GM23248 (cell line): ENCODE data around the gene NDUFA5.

Experiments used
- EZH2 ChIP-seq: fragments of 200-600 bp; sonication (generic); IDR thresholded peaks from 2 replicates; pipeline ENCODE4 v1.6.1; 2018; ENCODE audit warnings: antibody characterized with exemption, mild to moderate bottlenecking; ENCODE audit not compliant: insufficient read depth, poor library complexity, severe bottlenecking
- EZH2phosphoT487 ChIP-seq: fragments of 200-600 bp; sonication (generic); IDR thresholded peaks from 2 replicates; pipeline ENCODE4 v1.6.1; 2018; ENCODE audit warnings: antibody characterized with exemption, moderate library complexity, mild to moderate bottlenecking, low read depth; ENCODE audit not compliant: insufficient read depth

GRCh38 chr7:123573896-123574467, 16.4 kb upstream of the NDUFA5 start:
- TF ChIP-seq EZH2, result no peak
- no peak for TF ChIP-seq EZH2phosphoT487
